Activated CD8-positive, alpha-beta T cell treated with anti-CD3 and anti-CD28 coated beads for 36 hours (primary cell): ENCODE results near the gene PMM1. TPM values are rescaled to one million over a fixed set of nuclear protein-coding genes. Genes with fewer than 3 reads are reported as not detected.
"Not testable (repeated sequence)": the region's sequence is repeated elsewhere in the genome, so short reads cannot be mapped to it uniquely, and the experiment has no call there.

Source experiments
- ATAC-seq: fragments of 200-7000 bp; cut with Tn5 transposase; one replicate; pipeline ENCODE4 v1.10.0; 2021; ENCODE audit warnings: mild to moderate bottlenecking, moderate library complexity
- CTCF ChIA-PET: fragments of 350-600 bp; sonication (Branson Sonifier 250); formaldehyde crosslinking; loops from one replicate; lab custom pipeline; 2021; ENCODE audit warnings: antibody characterized with exemption; lab: Charles Lee
- POLR2A ChIA-PET: fragments of 350-600 bp; sonication (Branson Sonifier 250); formaldehyde crosslinking; loops from one replicate; lab custom pipeline; 2021; ENCODE audit warnings: antibody characterized with exemption; lab: Charles Lee
- DNase-seq: peaks from one replicate; pipeline ENCODE4 v3.0.0-alpha.2; 2020
- H3K27ac Mint-ChIP-seq: one replicate; pipeline ENCODE4 v1.8.0; 2021; ENCODE audit warnings: mild to moderate bottlenecking, mixed read lengths
- H3K27me3 Mint-ChIP-seq: one replicate; pipeline ENCODE4 v1.8.0; 2021; ENCODE audit warnings: mixed read lengths
- H3K36me3 Mint-ChIP-seq: one replicate; pipeline ENCODE4 v1.8.0; 2021; ENCODE audit warnings: low read depth, mixed read lengths
- H3K4me1 Mint-ChIP-seq: one replicate; pipeline ENCODE4 v1.8.0; 2021; ENCODE audit warnings: low read depth, mixed read lengths
- H3K4me3 Mint-ChIP-seq: one replicate; pipeline ENCODE4 v1.8.0; 2021; ENCODE audit warnings: mild to moderate bottlenecking, moderate library complexity, mixed read lengths
- H3K9me3 Mint-ChIP-seq: one replicate; pipeline ENCODE4 v1.8.0; 2021; ENCODE audit warnings: mixed read lengths
- CTCF ChIP-seq: fragments of 200-600 bp; IDR thresholded peaks from one replicate; pipeline ENCODE4 v1.8.0; 2022; ENCODE audit warnings: antibody characterized with exemption, mild to moderate bottlenecking
- intact Hi-C: fragments of 100-400 bp; cut with micrococcal nuclease; formaldehyde crosslinking; loops from one replicate; pipeline ENCODE4 v1.10.0; 2022
- total RNA-seq, 2 experiments: library from RNA; stranded (reverse); gene quantifications; one replicate each; pipeline ENCODE4 v1.2.3, GENCODE V29; 2021

PMM1 gene
- total RNA-seq, 2 experiments from 2014 or later: 29.8 to 29.9 TPM

- Mint-ChIP-seq H3K9me3 (no peaks in the 10 kb centered on the region), H3K36me3 (peaks cover 6% of the 10 kb centered on the region), H3K4me1 (no peaks in the 10 kb centered on the region), H3K4me3 (no peak overlapping the region), H3K27ac (no peak overlapping the region), H3K27me3 (no peaks in the 10 kb centered on the region)
- no peak for TF ChIP-seq CTCF
- DNase-seq: no peak
- CTCF ChIA-PET: interaction anchor here (0.7 kb wide), 1 partner anchor 94 kb away, joined by 3 read pairs; no protein-coding TSS in a partner anchor
- no peak for ATAC-seq
- intact Hi-C loops: no loop called here
- POLR2A ChIA-PET: interaction anchor here (1.2 kb wide), 1 partner anchor 16 kb away, joined by 6 read pairs; the partner anchor contains the start of gene PMM1
Measured at GRCh38 chr22:41573677-41574076, 16.0 kb downstream of the PMM1 start.

- ATAC-seq, H3K27ac Mint-ChIP-seq, H3K27me3 Mint-ChIP-seq, H3K4me3 Mint-ChIP-seq, H3K9me3 Mint-ChIP-seq, H3K4me1 Mint-ChIP-seq, DNase-seq, H3K36me3 Mint-ChIP-seq, intact Hi-C loops: not testable (repeated sequence)
- POLR2A ChIA-PET: interaction anchor here (1.1 kb wide), 1 partner anchor 47 kb away, joined by 4 read pairs; no protein-coding TSS in a partner anchor
- CTCF ChIA-PET: interaction anchor here (1.0 to 1.1 kb wide), 2 partner anchors 28 to 169 kb away, joined by 3 to 4 read pairs; partner anchors contain the start of gene POLR3H
Measured at GRCh38 chr22:41572305-41572704, 17.3 kb downstream of the PMM1 start.

GRCh38 chr22:41571786-41572185 is 17.9 kb downstream of the PMM1 start:
- Mint-ChIP-seq H3K4me1 (no peaks in the 10 kb centered on the region), H3K27me3 (no peaks in the 10 kb centered on the region)
- ATAC-seq: no peak

GRCh38 chr22:41570221-41570620 is 19.4 kb downstream of the PMM1 start:
- Mint-ChIP-seq H3K36me3 (no peaks in the 10 kb centered on the region), H3K4me1 (peaks cover 5% of the 10 kb centered on the region), H3K9me3 (no peaks in the 10 kb centered on the region), H3K4me3 (no peak overlapping the region), H3K27me3 (no peaks in the 10 kb centered on the region), H3K27ac (no peak overlapping the region)
- ATAC-seq: no peak
- CTCF ChIA-PET: no interaction called here
- DNase-seq: no peak
- TF ChIP-seq CTCF: no peak
- intact Hi-C loops: no loop called here
- POLR2A ChIA-PET: interaction anchor here (0.8 to 1.5 kb wide), 4 partner anchors 20 to 119 kb away, joined by 3 to 7 read pairs (median 3); partner anchors contain the start of genes DESI1, PMM1, SNU13 and XRCC6

More at GRCh38 chr22:41571786-41572185, 17.9 kb downstream of the PMM1 start:
- intact Hi-C loops: no loop called here
- no peak for TF ChIP-seq CTCF
- Mint-ChIP-seq H3K36me3 (peaks cover 5% of the 10 kb centered on the region), H3K4me3 (no peak overlapping the region), H3K27ac (no peak overlapping the region), H3K9me3 (no peaks in the 10 kb centered on the region)
- DNase-seq: no peak
- ChIA-PET CTCF (interaction anchor here (1.1 kb wide), 1 partner anchor 168 kb away, joined by 3 read pairs; no protein-coding TSS in a partner anchor), POLR2A (interaction anchor here (1.0 kb wide), 1 partner anchor 12 kb away, joined by 4 read pairs; no protein-coding TSS in a partner anchor)

GRCh38 chr22:41568811-41569210 is 20.8 kb downstream of the PMM1 start:
- DNase-seq: no peak
- intact Hi-C loops: no loop called here

More at GRCh38 chr22:41568811-41569210, 20.8 kb downstream of the PMM1 start:
- Mint-ChIP-seq H3K27ac (no peak overlapping the region), H3K36me3 (no peaks in the 10 kb centered on the region), H3K27me3 (no peaks in the 10 kb centered on the region), H3K9me3 (no peaks in the 10 kb centered on the region), H3K4me3 (no peak overlapping the region), H3K4me1 (peaks cover 5% of the 10 kb centered on the region)
- POLR2A ChIA-PET: interaction anchor here (1.1 kb wide), 1 partner anchor 20 kb away, joined by 4 read pairs; the partner anchor contains the start of gene PMM1
- CTCF ChIA-PET: interaction anchor here (1.2 kb wide), 1 partner anchor 29 kb away, joined by 3 read pairs; no protein-coding TSS in a partner anchor
- no peak for TF ChIP-seq CTCF
- no peak for ATAC-seq
